GM12891 (cell line): ENCODE measurements around the gene C6orf136.

Source experiments
- DNase-seq: peaks from one replicate; pipeline ENCODE4 v3.0.0; 2011; ENCODE audit warnings: low spot score; ENCODE audit not compliant: insufficient read length
- FAIRE-seq: peaks from 2 replicates; lab custom pipeline; 2011; peaks lifted over from hg19 to GRCh38; lab: Jason Lieb, UNC
- PAX5 ChIP-seq: IDR thresholded peaks from 2 replicates; pipeline ENCODE4 v1.6.1; 2011; ENCODE audit warnings: low read length, moderate library complexity, mild to moderate bottlenecking; ENCODE audit not compliant: insufficient read depth, severe bottlenecking
- POLR2A ChIP-seq: IDR thresholded peaks from 2 replicates; pipeline ENCODE4 v1.6.1; 2011; ENCODE audit warnings: low read depth, low read length, control low read depth
- POLR2AphosphoS5 ChIP-seq: IDR thresholded peaks from 2 replicates; pipeline ENCODE4 v1.6.1; 2011; ENCODE audit warnings: low read depth, low read length, control low read depth
- POU2F2 ChIP-seq: IDR thresholded peaks from 2 replicates; pipeline ENCODE4 v1.6.1; 2011; ENCODE audit warnings: low read depth, mild to moderate bottlenecking, control low read depth, low read length, moderate library complexity
- SPI1 ChIP-seq: IDR thresholded peaks from 2 replicates; pipeline ENCODE4 v1.6.1; 2011; ENCODE audit warnings: low read depth, low read length, control low read depth
- TAF1 ChIP-seq: IDR thresholded peaks from 2 replicates; pipeline ENCODE4 v1.6.1; 2011; ENCODE audit warnings: low read depth, low read length, control low read depth

Gene C6orf136

DNA sequence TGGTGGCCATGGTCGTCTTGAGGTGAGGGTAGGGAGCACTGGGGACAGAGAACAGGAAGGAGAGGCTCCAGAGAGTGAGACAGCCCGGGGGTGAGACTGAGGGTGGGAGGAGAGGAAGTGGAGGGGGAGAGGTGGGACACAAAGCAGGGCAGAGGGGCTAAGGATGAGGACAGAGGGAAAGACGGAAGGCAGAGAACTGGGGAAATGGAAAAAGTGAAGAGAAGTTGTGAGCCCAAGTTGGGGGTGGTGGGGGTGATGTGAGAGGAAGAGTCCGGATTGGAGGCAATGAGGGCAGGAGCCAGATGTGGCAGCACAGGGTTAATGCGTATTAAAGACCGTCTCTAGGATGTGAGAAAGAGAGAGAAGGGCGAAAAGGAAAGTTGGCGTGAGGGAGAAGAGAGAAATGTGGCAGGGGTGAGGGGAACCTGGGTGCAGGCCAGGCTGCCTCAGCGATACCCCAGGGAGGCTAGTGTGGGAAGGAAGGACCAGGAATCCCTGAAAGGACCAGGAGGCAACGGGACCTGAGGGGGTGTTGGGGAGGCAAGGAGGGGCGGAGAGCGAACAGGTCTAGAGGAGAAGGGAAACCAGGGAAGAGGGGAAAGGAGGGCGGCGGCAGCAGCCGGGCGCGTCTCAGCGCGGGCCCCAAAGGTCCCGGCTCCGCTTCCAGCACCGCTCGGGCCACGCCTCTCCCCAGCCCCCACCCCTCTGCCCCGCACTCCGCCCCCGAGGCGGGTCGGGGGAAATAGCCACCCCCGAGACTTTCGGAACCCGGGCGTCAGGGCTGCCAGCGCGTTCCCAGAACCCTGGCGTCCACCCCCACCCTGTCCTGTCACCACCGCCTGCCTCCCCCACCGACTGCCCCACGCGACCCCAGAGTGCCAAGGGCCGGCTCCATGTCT is 39.3 kb downstream of the C6orf136 start, which contains the start of gene PPP1R18:
Gene PPP1R18, minus strand, starts transcription at position 637 of the 899 bp plus-strand sequence. Its CDS starts 627 bp downstream, at position 10.
- TF ChIP-seq SPI1, result peak; percentile 45
- TF ChIP-seq POU2F2, result no peak
- TF ChIP-seq TAF1, result no peak
- FAIRE-seq (peak; percentile 33), DNase-seq (peak; percentile 54)

DNA sequence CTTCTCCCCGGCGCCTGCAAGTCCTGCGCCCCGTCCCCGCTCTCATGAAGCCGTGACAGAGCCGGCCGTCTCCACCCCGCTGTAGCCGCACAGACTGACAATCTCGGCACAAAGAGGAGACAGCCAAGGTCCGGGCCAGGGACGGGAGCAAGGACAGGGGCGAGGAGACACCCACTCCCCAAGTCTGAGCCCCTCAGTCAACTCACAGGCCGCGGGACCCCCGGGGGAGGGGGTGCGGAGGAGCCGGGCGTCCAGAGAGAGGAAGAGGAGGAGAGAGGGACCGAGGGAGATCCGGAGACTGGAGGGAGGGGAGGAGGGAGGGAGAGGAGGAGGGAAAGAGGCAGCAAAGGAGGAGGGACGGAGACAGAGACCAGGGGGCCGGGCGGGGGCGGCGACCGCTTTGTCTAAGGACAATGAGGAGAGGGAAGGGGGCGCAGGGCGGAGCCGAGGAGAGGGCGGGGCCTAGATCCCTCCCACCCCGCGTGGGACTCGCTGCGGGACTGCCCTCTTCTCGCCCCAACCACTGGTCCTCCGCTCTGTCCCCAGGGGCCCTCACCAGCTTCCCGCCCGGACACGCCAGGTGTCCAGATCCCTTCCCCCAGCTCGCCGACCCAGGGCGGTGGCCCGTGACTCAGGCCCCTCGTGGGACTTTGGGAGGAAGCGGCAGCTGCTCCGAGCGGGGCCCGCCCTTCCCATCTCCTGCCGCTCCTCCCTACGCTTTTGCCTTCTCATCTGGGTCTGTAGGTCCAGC is 40.1 kb downstream of the C6orf136 start:
- TF ChIP-seq POLR2AphosphoS5 (0 out of 2 replicates have a peak, but pooled peaks have one; percentile 41), POU2F2 (no peak), TAF1 (no peak), PAX5 (peak; percentile 82), POLR2A (no peak), SPI1 (peak; percentile 42; the same call in 1 of the 2 replicates)
- DNase-seq (peak; percentile 57), FAIRE-seq (peak; percentile 91)

DNA sequence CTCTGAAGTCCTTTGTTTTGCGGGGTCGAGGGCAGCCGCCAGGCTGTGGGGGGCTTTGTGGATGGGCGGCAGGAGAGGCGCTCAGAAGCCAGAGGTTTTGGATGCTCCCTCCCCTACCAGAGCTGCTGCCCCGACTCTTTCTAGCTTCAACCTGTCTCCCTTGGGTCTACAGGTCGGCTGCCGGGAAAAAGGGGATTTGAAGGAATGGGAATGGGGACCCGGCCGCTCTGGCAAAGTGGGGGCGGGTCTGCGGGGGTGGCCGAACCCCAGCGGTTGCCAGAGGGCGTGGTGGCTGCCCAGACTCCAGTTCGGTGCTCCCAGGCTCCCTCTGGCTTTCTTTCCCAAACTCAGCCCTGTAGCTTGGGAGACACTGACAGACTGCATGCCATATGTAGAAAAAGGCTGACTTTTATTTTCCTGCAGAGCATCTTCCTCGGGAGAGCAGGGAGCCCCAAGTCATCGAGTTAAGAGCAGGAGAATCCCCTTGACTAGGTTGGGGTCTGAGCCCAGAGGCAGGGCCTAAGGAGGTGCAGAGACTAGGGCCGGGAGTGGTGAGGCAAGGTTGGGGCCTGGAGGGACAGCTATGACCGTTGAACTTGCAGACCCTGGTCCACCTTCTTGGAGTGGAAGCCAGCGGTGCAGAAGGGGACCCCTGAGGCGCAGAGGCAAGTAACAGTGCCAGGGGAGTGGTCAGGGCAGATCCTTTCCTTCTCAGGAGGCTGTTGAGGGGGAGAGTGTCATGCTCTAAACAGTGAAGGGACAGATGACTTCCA is 40.9 kb downstream of the C6orf136 start:
- FAIRE-seq, result no peak
- no peak for DNase-seq
- TF ChIP-seq POLR2A, result no peak
- no peak for TF ChIP-seq PAX5
- no peak for TF ChIP-seq POU2F2
- no peak for TF ChIP-seq TAF1
- no peak for TF ChIP-seq POLR2AphosphoS5

DNA sequence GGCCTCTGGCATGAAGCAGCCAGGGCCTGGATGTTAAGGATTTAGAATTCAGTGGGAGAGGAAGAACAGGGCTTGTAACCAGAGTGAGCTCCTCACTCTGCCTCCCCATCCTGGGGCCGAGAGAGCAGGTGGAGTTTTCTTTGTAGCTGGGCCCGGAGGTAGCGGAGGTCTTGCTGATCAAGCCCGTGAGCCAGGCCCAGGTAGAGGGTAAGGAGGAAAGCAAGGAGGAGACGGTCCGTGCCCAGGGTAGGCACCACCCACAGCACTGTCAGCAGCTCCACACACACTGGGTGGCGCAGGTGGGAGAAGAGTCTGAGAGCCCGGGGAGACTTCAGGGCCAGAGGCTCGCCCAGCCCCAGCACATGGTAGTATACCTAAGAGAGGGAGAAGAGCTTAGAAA is 41.6 kb downstream of the C6orf136 start:
- DNase-seq (no peak), FAIRE-seq (peak; percentile 54)
- TF ChIP-seq SPI1 (no peak), POLR2AphosphoS5 (no peak), TAF1 (no peak), PAX5 (no peak), POLR2A (no peak), POU2F2 (no peak)

DNA sequence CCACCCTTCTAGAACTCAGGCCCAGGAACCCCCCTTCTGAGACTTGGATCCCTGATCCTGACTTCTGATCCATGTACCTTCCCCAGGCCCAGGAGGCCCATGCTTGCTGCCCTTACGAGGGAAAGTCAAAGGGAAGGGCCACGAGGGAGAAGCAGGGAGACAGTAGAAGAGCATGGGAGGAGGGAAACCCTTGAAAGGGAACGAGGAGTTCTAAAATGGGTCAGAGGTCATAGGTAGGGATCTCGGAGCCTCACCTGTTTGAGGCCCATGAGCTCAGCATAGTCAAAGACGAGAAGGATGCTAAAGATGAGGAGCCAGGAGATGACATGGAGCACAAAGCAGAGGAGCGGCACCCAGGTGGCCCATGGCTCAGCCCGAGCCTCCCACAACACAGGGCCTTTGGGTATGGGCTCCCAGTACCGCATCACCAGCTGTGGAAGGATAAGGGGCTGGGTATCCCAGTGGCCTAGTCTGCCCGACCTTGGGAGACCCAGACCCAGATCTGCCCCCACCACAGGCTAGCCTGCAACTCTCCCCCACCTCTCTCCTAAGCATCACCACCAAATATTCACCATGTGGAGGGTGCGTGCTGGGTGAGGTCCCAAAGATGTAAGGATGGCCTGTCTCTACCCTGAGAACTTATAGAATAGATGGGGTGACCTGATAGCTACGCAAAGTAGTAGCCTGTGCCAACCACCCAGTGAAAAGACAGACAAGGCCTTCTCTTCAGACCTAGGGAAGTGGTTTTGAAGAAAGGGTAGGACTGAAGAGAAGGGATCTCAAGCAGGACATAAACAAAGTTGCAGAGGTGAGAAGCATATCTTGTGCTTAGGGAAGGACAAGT is 42.3 kb downstream of the C6orf136 start:
- TF ChIP-seq POU2F2 (no peak), POLR2AphosphoS5 (no peak), PAX5 (no peak), POLR2A (no peak), TAF1 (no peak), SPI1 (no peak)
- DNase-seq (no peak), FAIRE-seq (peak; percentile 28)

DNA sequence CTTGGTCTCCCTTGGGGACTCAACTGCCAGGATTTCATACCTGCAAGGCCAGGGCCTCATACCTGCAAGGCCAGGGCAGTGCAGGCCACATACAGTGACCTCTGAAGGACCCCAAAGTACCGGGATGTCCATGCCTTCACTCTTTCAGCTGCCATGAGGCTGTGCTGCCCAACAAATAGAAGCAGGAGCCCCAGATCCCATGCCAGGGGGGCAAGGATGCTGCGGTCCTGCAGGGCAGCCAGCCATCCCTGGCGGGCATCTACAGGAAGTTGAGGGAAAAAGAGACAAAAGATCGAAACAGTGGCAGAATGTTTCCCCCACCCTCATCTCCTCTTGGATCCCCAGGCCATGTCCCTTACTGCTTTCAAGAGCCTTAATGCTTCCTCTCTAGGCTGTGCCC is 43.1 kb downstream of the C6orf136 start:
- DNase-seq (no peak), FAIRE-seq (peak; percentile 16)
- TF ChIP-seq TAF1 (no peak), POLR2AphosphoS5 (no peak), PAX5 (no peak), SPI1 (no peak), POU2F2 (no peak), POLR2A (no peak)

DNA sequence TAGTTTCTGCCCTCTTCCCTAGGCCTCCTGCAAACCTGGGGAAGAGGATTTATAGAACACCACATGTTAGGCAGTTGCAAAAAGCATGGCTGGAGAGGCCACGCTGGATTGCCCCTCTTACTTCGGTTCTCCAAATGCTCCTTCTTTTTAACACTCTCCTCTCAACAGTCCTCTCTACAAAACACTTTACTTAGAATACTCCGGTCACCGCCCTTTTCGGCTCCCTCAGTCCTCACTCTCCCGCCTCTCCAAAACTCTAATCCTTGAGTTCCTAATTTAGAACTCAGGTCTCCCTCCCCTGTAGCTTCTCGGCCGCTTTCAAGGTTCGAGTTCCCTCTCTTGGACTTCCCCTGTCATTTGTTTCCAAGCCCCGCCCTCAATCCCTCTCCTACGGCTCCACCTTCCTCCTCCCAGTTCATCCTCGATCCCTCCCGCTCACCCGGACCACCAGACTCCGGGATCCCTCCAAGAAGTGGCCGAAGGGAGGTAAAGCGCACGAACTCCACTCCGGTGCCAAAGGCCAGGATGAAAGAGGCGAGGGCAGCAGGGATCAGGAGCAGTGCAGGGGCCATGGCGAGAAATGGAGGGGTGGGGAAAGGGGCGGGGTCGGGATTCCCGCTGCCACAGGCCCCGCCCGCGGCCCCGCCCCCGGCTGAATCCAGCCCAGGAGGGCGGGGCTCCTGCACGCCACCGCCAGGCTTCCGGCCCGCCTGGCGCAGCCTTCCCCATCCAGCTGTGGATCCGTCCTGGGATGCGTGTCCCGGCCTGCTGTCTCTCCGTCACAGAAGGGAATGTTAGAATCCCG is 43.7 kb downstream of the C6orf136 start, which contains the start of gene NRM:
Gene NRM, minus strand, starts transcription at position 582 of the 805 bp plus-strand sequence. Its CDS starts 10 bp downstream, at position 572.
- peak; percentile 46; the same call in 1 of the 2 replicates for TF ChIP-seq SPI1
- no peak for TF ChIP-seq POU2F2
- no peak for TF ChIP-seq TAF1
- DNase-seq, result peak; percentile 73
- FAIRE-seq, result peak; percentile 92

DNA sequence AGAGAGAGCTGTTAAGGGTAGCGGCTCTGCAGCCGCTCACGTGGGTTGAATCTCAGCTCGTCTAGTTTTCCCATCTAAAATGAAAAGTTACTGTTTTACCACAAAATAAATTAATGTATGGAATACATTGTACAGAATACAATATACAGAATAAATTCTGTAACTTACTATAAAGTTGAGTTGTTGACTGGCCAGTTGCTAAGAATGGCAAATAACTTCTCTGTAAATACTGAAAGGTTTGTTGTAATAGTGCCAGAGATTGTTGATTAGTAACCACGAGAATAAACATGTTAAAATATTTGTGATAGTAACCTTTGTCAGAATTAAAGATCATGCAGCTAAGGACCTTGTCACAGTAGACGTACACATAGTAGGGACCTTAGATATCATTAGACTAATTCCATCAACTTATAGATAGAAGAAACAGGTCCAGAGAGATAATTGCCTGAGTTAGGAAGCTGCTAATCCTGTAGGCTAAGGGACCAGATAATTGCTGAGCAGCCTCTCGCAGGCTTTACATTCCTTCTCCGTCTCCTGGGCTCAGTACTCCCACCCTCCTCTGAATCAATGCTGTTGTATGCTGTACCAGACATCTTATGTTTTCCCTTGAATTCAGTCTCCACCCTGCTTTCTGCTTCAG is 44.4 kb downstream of the C6orf136 start:
- DNase-seq (no peak), FAIRE-seq (no peak)
- TF ChIP-seq SPI1 (no peak), PAX5 (no peak)
